Liver (tissue), 9 donors: ENCODE data around the gene GATA5. TPM values are rescaled to one million over a fixed set of nuclear protein-coding genes. Genes with fewer than 3 reads are reported as not detected.

Source experiments
- DNase-seq: peaks from one replicate; pipeline ENCODE4 v3.0.0-alpha.2; 2017; ENCODE audit warnings: low spot score
- H3K27ac ChIP-seq, 2 donors: one replicate each; pipeline ENCODE4 v1.7.0; 2013; ENCODE audit warnings: inconsistent platforms in 2 of 2, low read length in 2 of 2, control low read depth in 1 of 2, low read depth in 1 of 2, mild to moderate bottlenecking in 1 of 2
- H3K27me3 ChIP-seq, 4 donors: one replicate each; pipeline versions ENCODE4 v1.6.1 to v1.7.0; 2013; ENCODE audit warnings: low read length in 3 of 4, inconsistent platforms in 1 of 4, mild to moderate bottlenecking in 1 of 4, moderate library complexity in 1 of 4; ENCODE audit not compliant: control insufficient read depth in 4 of 4, insufficient read depth in 4 of 4
- H3K36me3 ChIP-seq, 4 donors: one replicate each; pipeline versions ENCODE4 v1.6.1 to v1.7.0; 2013; ENCODE audit warnings: low read length in 3 of 4, mild to moderate bottlenecking in 3 of 4, low read depth in 1 of 4, moderate library complexity in 1 of 4; ENCODE audit not compliant: control insufficient read depth in 4 of 4, insufficient read depth in 3 of 4
- H3K4me1 ChIP-seq, 4 donors: one replicate each; pipeline versions ENCODE4 v1.6.1 to v1.7.0; 2013; ENCODE audit warnings: low read length in 3 of 4, mild to moderate bottlenecking in 3 of 4, moderate library complexity in 1 of 4; ENCODE audit not compliant: control insufficient read depth in 4 of 4, insufficient read depth in 4 of 4
- H3K4me3 ChIP-seq, 3 donors: one replicate each; pipeline versions ENCODE4 v1.6.1 to v1.7.0; 2013; ENCODE audit warnings: low read length in 3 of 3, control low read depth in 1 of 3, low read depth in 1 of 3, mild to moderate bottlenecking in 1 of 3
- H3K9ac ChIP-seq, 2 donors: one replicate each; pipeline ENCODE4 v1.7.0; 2013; ENCODE audit warnings: low read length in 2 of 2, mild to moderate bottlenecking in 2 of 2, moderate library complexity in 2 of 2, control low read depth in 1 of 2, low read depth in 1 of 2
- H3K9me3 ChIP-seq, 4 donors: one replicate each; pipeline versions ENCODE4 v1.6.1 to v1.7.0; 2013; ENCODE audit warnings: low read length in 3 of 4; ENCODE audit not compliant: control insufficient read depth in 4 of 4
- EGR1 ChIP-seq, 2 donors: IDR thresholded peaks; 2 replicates each; pipeline ENCODE4 v1.6.1; 2016 to 2018; ENCODE audit warnings: antibody characterized with exemption in 2 of 2, low read depth in 2 of 2
- FOXA1 ChIP-seq: IDR thresholded peaks from 2 replicates; pipeline ENCODE4 v1.6.1; 2016; ENCODE audit warnings: antibody characterized with exemption
- FOXA2 ChIP-seq: IDR thresholded peaks from 2 replicates; pipeline ENCODE4 v1.6.1; 2016; ENCODE audit warnings: antibody characterized with exemption
- GABPA ChIP-seq, 2 donors: IDR thresholded peaks in 1 of 2; conservative IDR thresholded peaks in 1 of 2; 2 replicates each; pipeline ENCODE4 v1.6.1; 2016; ENCODE audit warnings: antibody characterized with exemption in 2 of 2, mild to moderate bottlenecking in 1 of 2, moderate library complexity in 1 of 2
- HNF4A ChIP-seq, 2 donors: conservative IDR thresholded peaks; 2 replicates each; pipeline ENCODE4 v1.6.1; 2016; ENCODE audit warnings: antibody characterized with exemption in 2 of 2, mild to moderate bottlenecking in 2 of 2
- HNF4G ChIP-seq: IDR thresholded peaks from 2 replicates; pipeline ENCODE4 v1.6.1; 2016; ENCODE audit warnings: antibody characterized with exemption
- NR2F2 ChIP-seq: IDR thresholded peaks from 2 replicates; pipeline ENCODE4 v1.6.1; 2016; ENCODE audit warnings: antibody characterized with exemption
- RXRA ChIP-seq, 2 donors: IDR thresholded peaks; 2 replicates each; pipeline ENCODE4 v1.6.1; 2017 to 2018; ENCODE audit warnings: antibody characterized with exemption in 2 of 2, mild to moderate bottlenecking in 1 of 2
- SP1 ChIP-seq: IDR thresholded peaks from 2 replicates; pipeline ENCODE4 v1.6.1; 2018; ENCODE audit warnings: antibody characterized with exemption, mild to moderate bottlenecking
- YY1 ChIP-seq: IDR thresholded peaks from 2 replicates; pipeline ENCODE4 v1.6.1; 2016; ENCODE audit warnings: antibody characterized with exemption, mild to moderate bottlenecking
- WGBS: extraction: QIAGEN DNeasy Blood & Tissue Kit; methylation state at CpG from one replicate; pipeline ENCODE4 v1.1.7; 2013; 5-methylcytosine and 5-hydroxymethylcytosine counted together
- polyA plus RNA-seq, 2 donors: library from polyadenylated mRNA; stranded (reverse) in 1 of 2; unstranded in 1 of 2; fragments of 200-250 nt in 1 of 2; fragments of >200 nt in 1 of 2; fragmentation: Nextera tagmentation in 1 of 2; extraction: Ambion mirVana in 1 of 2; gene quantifications; one replicate each; pipeline versions ENCODE4 v1.2.1 to v1.2.3, GENCODE V29; 2013 to 2015
- total RNA-seq, 2 donors: library from RNA; depleted of rRNA; stranded (reverse); fragments of >200 nt; gene quantifications; one replicate each; pipeline ENCODE4 v1.2.3, GENCODE V29; 2014
- TF ChIP-seq, protein P1 (sequence below): IDR thresholded peaks from 2 replicates; pipeline ENCODE4 v1.6.1; 2016; ENCODE audit warnings: antibody characterized with exemption
- TF ChIP-seq, protein P2 (sequence below): IDR thresholded peaks from 2 replicates; pipeline ENCODE4 v1.6.1; 2016; ENCODE audit warnings: antibody characterized with exemption
- TF ChIP-seq, protein P3 (sequence below): fragments of 150-350 bp; IDR thresholded peaks from 2 replicates; pipeline ENCODE4 v1.5.1; 2017; ENCODE audit warnings: improper control_type of control experiment, low read depth, low read length; ENCODE audit not compliant: missing input control
- TF ChIP-seq, protein P4 (sequence below): IDR thresholded peaks from 2 replicates; pipeline ENCODE4 v1.6.1; 2016; ENCODE audit warnings: antibody characterized with exemption
- TF ChIP-seq, protein P5 (sequence below): IDR thresholded peaks from 2 replicates; pipeline ENCODE4 v1.6.1; 2016; ENCODE audit warnings: antibody characterized with exemption, mild to moderate bottlenecking
- donor health status: healthy.
- donor health status: healthy.
- donor health status: healthy.
- donor health status: healthy.
- donor health status: healthy.

The GATA5 gene
- total and polyA plus RNA-seq, 4 donors, result 0.25 to 6.1 (median 0.34) TPM

DNA sequence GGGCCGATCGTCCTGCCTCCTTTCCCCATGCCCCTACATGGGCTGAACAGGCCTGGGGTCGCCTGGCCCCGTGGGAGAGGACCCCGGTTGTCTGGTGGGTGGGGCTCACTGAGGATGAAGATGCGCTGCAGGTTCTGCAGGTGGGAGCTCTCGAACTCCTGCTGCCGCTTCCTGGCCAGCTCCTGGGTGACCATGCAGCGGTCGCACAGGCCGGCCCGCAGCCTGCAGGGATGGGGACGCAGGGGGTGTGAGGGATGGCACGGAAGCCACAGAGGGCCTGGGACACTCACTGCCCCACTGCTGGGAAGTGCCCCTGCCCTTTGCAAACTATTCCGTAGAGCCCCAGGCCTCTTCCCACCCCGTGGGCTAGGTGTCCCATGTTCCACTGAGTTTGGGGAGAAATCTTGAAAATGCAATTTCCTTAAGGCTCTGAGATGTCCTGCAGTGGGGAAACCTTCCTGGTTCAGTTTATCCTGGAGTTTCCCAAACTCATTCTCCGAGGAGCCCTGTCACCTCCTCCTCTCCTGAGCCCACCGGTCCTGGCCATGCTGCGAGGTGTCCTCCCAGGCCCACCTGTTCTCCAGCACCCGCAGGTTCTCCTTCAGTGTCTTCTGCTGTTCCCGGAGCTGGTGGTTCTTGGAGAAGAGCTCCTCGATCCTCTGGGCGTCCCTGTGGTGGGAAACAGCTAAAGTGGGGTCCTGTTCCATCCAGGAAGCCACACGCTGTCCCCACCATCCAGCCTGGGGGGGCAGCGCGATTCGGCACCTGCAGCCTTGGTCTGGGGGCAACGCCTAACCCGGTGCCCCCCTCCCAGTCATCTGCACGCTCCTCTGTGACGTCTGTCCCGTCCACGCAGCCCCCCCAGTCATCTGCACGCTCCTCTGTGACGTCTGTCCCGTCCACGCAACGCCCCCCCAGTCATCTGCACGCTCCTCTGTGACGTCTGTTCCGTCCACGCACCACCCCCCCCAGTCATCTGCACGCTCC lies 58.9 kb downstream of the GATA5 start:
- no peak overlapping the region for H3K27ac ChIP-seq
- peaks cover 0 to 3% (median 0%) of the 10 kb centered on the region in 4 donors for H3K4me1 ChIP-seq
- no peak overlapping the region for H3K4me3 ChIP-seq
- TF ChIP-seq, protein P1, sequence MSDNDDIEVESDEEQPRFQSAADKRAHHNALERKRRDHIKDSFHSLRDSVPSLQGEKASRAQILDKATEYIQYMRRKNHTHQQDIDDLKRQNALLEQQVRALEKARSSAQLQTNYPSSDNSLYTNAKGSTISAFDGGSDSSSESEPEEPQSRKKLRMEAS, result no peak
- TF ChIP-seq SP1, result no peak
- TF ChIP-seq, protein P2, sequence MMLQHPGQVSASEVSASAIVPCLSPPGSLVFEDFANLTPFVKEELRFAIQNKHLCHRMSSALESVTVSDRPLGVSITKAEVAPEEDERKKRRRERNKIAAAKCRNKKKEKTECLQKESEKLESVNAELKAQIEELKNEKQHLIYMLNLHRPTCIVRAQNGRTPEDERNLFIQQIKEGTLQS, result no peak
- TF ChIP-seq GABPA (IDR thresholded peaks at IDR 0.05 in 1 of 2, conservative IDR thresholded peaks at IDR 0.05 in 1 of 2), result no peak
- TF ChIP-seq, protein P3, sequence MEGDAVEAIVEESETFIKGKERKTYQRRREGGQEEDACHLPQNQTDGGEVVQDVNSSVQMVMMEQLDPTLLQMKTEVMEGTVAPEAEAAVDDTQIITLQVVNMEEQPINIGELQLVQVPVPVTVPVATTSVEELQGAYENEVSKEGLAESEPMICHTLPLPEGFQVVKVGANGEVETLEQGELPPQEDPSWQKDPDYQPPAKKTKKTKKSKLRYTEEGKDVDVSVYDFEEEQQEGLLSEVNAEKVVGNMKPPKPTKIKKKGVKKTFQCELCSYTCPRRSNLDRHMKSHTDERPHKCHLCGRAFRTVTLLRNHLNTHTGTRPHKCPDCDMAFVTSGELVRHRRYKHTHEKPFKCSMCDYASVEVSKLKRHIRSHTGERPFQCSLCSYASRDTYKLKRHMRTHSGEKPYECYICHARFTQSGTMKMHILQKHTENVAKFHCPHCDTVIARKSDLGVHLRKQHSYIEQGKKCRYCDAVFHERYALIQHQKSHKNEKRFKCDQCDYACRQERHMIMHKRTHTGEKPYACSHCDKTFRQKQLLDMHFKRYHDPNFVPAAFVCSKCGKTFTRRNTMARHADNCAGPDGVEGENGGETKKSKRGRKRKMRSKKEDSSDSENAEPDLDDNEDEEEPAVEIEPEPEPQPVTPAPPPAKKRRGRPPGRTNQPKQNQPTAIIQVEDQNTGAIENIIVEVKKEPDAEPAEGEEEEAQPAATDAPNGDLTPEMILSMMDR, result no peak
- DNase-seq, result no peak
- no peaks in the 10 kb centered on the region for H3K27me3 ChIP-seq
- no peaks in the 10 kb centered on the region for H3K9me3 ChIP-seq
- H3K36me3 ChIP-seq, result no peaks in the 10 kb centered on the region
- H3K9ac ChIP-seq, result no peak overlapping the region
- 82% methylated on average over 43 of the region's 43 CpGs for WGBS

DNA sequence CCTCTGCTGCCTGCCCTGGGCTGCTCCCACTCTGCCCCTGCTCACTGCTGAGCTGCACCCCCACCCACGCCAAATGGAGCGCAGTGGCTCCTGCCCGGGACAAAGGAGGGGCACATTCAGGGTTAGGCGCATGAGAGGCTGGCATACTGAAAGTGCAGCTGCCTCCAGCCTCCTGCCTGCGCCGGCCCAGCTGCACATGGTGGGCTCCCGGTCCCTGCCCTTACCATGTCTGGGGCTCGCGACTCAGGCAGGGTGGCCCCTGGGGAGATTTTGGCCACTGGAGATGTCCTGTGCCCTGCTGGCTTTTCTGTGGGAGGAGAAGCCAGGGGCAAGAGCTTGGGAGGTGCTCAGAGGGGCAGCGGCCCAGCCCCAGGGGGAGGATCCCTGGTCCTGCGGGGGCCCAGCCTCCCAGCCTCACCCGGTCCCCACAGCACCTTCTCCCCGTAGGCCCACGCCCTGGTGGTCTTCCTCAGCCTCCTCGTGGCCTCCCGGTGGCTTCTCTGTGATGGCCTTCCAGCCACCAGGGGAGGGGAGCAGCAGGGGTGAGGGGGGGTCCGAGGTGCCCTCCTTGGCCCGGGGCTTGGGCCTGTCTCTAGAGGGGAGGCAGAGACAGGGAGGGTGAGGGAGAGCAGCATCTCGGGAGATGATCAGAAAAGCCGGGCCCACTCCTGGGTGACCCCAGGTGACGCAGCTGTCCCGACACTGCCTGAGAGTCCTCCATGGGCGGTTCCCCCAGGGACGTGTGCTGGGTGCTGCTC lies 60.3 kb downstream of the GATA5 start:
- H3K9ac ChIP-seq, result no peak overlapping the region
- H3K36me3 ChIP-seq, result no peaks in the 10 kb centered on the region
- H3K27me3 ChIP-seq, result no peaks in the 10 kb centered on the region
- H3K4me1 ChIP-seq, result peaks cover 0 to 3% (median 0%) of the 10 kb centered on the region in 4 donors
- TF ChIP-seq EGR1 (IDR thresholded peaks at IDR 0.05; ENCODE audit: low read depth in 2 of 2) (no peak), RXRA (IDR thresholded peaks at IDR 0.05) (no peak)
- TF ChIP-seq, protein P4, sequence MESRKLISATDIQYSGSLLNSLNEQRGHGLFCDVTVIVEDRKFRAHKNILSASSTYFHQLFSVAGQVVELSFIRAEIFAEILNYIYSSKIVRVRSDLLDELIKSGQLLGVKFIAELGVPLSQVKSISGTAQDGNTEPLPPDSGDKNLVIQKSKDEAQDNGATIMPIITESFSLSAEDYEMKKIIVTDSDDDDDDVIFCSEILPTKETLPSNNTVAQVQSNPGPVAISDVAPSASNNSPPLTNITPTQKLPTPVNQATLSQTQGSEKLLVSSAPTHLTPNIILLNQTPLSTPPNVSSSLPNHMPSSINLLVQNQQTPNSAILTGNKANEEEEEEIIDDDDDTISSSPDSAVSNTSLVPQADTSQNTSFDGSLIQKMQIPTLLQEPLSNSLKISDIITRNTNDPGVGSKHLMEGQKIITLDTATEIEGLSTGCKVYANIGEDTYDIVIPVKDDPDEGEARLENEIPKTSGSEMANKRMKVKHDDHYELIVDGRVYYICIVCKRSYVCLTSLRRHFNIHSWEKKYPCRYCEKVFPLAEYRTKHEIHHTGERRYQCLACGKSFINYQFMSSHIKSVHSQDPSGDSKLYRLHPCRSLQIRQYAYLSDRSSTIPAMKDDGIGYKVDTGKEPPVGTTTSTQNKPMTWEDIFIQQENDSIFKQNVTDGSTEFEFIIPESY, result no peak
- no peak overlapping the region for H3K27ac ChIP-seq
- WGBS, result 80% methylated on average over 24 of the region's 24 CpGs
- no peak for DNase-seq
- H3K9me3 ChIP-seq, result no peaks in the 10 kb centered on the region
- no peak overlapping the region for H3K4me3 ChIP-seq

DNA sequence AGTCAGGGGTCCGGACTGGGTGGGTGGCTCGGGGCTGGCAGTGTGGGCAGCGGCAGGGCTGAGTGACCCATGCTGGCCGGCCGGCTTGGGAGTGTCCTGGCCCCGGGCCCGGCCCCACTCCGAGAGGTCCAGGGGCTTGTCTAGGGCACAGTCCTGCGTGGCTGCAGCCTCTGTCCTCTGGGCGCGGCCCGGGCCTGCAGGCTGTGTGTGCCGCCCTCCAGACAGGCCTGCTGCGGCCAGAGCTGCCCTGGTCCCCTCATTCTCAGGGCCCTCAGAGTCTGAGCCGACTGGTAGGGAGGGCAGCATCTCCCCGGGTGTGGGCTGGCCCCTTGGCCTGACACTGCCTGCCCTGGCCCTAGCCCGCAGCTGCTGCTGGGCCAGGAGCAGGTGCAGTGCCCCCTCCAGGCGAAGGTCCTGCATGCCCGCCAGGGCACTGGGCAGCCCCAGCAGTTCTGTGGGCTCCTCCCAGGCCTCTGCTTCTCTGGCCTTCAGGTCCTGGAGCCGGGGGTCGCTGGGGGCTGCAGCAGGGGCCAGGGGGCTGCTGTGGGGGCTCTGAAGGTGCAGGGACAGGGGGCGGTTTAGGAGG lies 61.8 kb downstream of the GATA5 start:
- H3K9me3 ChIP-seq, result no peaks in the 10 kb centered on the region
- no peak for DNase-seq
- no peak overlapping the region for H3K27ac ChIP-seq
- no peaks in the 10 kb centered on the region for H3K27me3 ChIP-seq
- peaks cover 0 to 13% (median 2%) of the 10 kb centered on the region in 4 donors for H3K4me1 ChIP-seq
- no peaks in the 10 kb centered on the region for H3K36me3 ChIP-seq
- H3K9ac ChIP-seq, result no peak overlapping the region
- WGBS, result 83% methylated on average over 22 of the region's 22 CpGs
- no peak overlapping the region for H3K4me3 ChIP-seq
- TF ChIP-seq FOXA2, result no peak
- TF ChIP-seq, protein P5, sequence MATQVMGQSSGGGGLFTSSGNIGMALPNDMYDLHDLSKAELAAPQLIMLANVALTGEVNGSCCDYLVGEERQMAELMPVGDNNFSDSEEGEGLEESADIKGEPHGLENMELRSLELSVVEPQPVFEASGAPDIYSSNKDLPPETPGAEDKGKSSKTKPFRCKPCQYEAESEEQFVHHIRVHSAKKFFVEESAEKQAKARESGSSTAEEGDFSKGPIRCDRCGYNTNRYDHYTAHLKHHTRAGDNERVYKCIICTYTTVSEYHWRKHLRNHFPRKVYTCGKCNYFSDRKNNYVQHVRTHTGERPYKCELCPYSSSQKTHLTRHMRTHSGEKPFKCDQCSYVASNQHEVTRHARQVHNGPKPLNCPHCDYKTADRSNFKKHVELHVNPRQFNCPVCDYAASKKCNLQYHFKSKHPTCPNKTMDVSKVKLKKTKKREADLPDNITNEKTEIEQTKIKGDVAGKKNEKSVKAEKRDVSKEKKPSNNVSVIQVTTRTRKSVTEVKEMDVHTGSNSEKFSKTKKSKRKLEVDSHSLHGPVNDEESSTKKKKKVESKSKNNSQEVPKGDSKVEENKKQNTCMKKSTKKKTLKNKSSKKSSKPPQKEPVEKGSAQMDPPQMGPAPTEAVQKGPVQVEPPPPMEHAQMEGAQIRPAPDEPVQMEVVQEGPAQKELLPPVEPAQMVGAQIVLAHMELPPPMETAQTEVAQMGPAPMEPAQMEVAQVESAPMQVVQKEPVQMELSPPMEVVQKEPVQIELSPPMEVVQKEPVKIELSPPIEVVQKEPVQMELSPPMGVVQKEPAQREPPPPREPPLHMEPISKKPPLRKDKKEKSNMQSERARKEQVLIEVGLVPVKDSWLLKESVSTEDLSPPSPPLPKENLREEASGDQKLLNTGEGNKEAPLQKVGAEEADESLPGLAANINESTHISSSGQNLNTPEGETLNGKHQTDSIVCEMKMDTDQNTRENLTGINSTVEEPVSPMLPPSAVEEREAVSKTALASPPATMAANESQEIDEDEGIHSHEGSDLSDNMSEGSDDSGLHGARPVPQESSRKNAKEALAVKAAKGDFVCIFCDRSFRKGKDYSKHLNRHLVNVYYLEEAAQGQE, result no peak
- TF ChIP-seq, protein P2, result no peak
- no peak for TF ChIP-seq YY1
- TF ChIP-seq, protein P1, result no peak
- no peak for TF ChIP-seq HNF4G
- TF ChIP-seq FOXA1, result no peak
- no peak for TF ChIP-seq NR2F2
- no peak for TF ChIP-seq HNF4A (conservative IDR thresholded peaks at IDR 0.05)
